SK-N-SH (cell line): Measurements from ENCODE around the gene KRT36. TPM values are rescaled to one million over a fixed set of nuclear protein-coding genes. Genes with fewer than 3 reads are reported as not detected.

Source experiments
- CTCF ChIA-PET: fragments of 300-600, 350-600 bp; formaldehyde crosslinking; extraction: SDS; loops from one replicate; lab custom pipeline; 2021; lab: Yijun Ruan, JAX
- POLR2A ChIA-PET: fragments of 350-600 bp; sonication (Branson Sonifier 250); formaldehyde crosslinking; extraction: SDS; loops from one replicate; lab custom pipeline; 2020; ENCODE audit warnings: antibody characterized with exemption, inconsistent platforms; lab: Yijun Ruan, JAX
- DNase-seq: peaks from one replicate; pipeline ENCODE4 v3.0.0; 2012
- H2AFZ ChIP-seq: fragments of 200-600 bp; sonication (generic); 2 replicates; pipeline ENCODE4 v1.8.1; 2016; ENCODE audit warnings: antibody characterized with exemption, mild to moderate bottlenecking, low read depth
- H3F3A ChIP-seq: fragments of 200-600 bp; sonication (generic); replicated peaks from 2 replicates; pipeline ENCODE3; 2016; ENCODE audit warnings: antibody characterized with exemption, mild to moderate bottlenecking; ENCODE audit not compliant: insufficient read depth
- H3K27ac ChIP-seq, 2 experiments: fragments of 200-500 bp in 1 of 2; fragments of 200-600 bp in 1 of 2; sonication (Bioruptor generic) in 1 of 2; sonication (generic), shearing (Covaris generic) in 1 of 2; 2 replicates each; pipeline versions ENCODE4 v1.5.1 to v1.6.1; 2014 to 2016; ENCODE audit warnings: low read depth in 2 of 2, inconsistent platforms in 1 of 2, low read length in 1 of 2, mild to moderate bottlenecking in 1 of 2, mixed read lengths in 1 of 2
- H3K27me3 ChIP-seq: fragments of 200-600 bp; sonication (generic), shearing (Covaris generic); 2 replicates; pipeline ENCODE4 v1.6.1; 2016; ENCODE audit warnings: mixed run types; ENCODE audit not compliant: insufficient read depth
- H3K36me3 ChIP-seq, 2 experiments: fragments of 200-500 bp in 1 of 2; fragments of 200-600 bp in 1 of 2; sonication (Bioruptor generic) in 1 of 2; sonication (generic) in 1 of 2; replicated peaks in 1 of 2; 2 replicates each; pipeline versions ENCODE3 to v1.5.1; 2014 to 2016; ENCODE audit warnings: low read length in 1 of 2, mild to moderate bottlenecking in 1 of 2; ENCODE audit not compliant: insufficient read depth in 2 of 2, control insufficient read depth in 1 of 2
- H3K4me1 ChIP-seq, 2 experiments: fragments of 200-500 bp in 1 of 2; fragments of 200-600 bp in 1 of 2; sonication (Bioruptor generic) in 1 of 2; sonication (generic), shearing (Covaris generic) in 1 of 2; 2 replicates each; pipeline versions ENCODE4 v1.5.1 to v1.6.1; 2014 to 2016; ENCODE audit warnings: low read depth in 1 of 2, low read length in 1 of 2, mixed run types in 1 of 2; ENCODE audit not compliant: insufficient read depth in 2 of 2, control insufficient read depth in 1 of 2
- H3K4me2 ChIP-seq: fragments of 200-600 bp; sonication (generic), shearing (Covaris generic); 2 replicates; pipeline ENCODE4 v1.6.1; 2017; ENCODE audit warnings: mixed run types
- H3K4me3 ChIP-seq, 2 experiments: fragments of 200-500 bp in 1 of 2; fragments of 200-600 bp in 1 of 2; sonication (Bioruptor generic) in 1 of 2; sonication (generic), shearing (Covaris generic) in 1 of 2; 2 replicates each; pipeline versions ENCODE4 v1.5.1 to v1.8.1; 2014 to 2016; ENCODE audit warnings: low read depth in 2 of 2, inconsistent platforms in 1 of 2, low read length in 1 of 2, mild to moderate bottlenecking in 1 of 2, mixed read lengths in 1 of 2, moderate library complexity in 1 of 2
- H3K79me2 ChIP-seq: fragments of 200-600 bp; sonication (generic); 2 replicates; pipeline ENCODE4 v1.8.1; 2017; ENCODE audit warnings: mild to moderate bottlenecking; ENCODE audit not compliant: insufficient read depth
- H3K9ac ChIP-seq: fragments of 200-600 bp; sonication (generic); 2 replicates; pipeline ENCODE4 v1.6.1; 2017; ENCODE audit warnings: mixed run types
- H3K9me2 ChIP-seq: fragments of 200-600 bp; sonication (generic); 2 replicates; pipeline ENCODE4 v1.6.1; 2017; ENCODE audit warnings: mixed run types
- H3K9me3 ChIP-seq: fragments of 200-600 bp; sonication (generic); 2 replicates; pipeline ENCODE4 v1.6.1; 2017; ENCODE audit warnings: mixed run types, mild to moderate bottlenecking, moderate library complexity
- H4K20me1 ChIP-seq: fragments of 200-600 bp; sonication (generic); 2 replicates; pipeline ENCODE4 v1.6.1; 2017; ENCODE audit warnings: mild to moderate bottlenecking, mixed run types; ENCODE audit not compliant: insufficient read depth
- ELF1 ChIP-seq: IDR thresholded peaks from 2 replicates; pipeline ENCODE4 v1.4.0; 2012
- FOSL2 ChIP-seq: IDR thresholded peaks from 2 replicates; pipeline ENCODE4 v1.4.0; 2012; ENCODE audit warnings: low read depth, mild to moderate bottlenecking, moderate library complexity, borderline replicate concordance
- FOXJ3 ChIP-seq: sonication (generic); formaldehyde crosslinking; IDR thresholded peaks from 2 replicates; pipeline ENCODE4 v1.5.1; 2020; ENCODE audit warnings: mild to moderate bottlenecking, missing genetic modification reagents
- FOXM1 ChIP-seq: IDR thresholded peaks from 2 replicates; pipeline ENCODE4 v1.4.0; 2012; ENCODE audit warnings: low read depth, mild to moderate bottlenecking
- GATA2 ChIP-seq: sonication (generic); formaldehyde crosslinking; IDR thresholded peaks from 2 replicates; pipeline ENCODE4 v1.5.0; 2020; ENCODE audit warnings: mild to moderate bottlenecking, missing genetic modification reagents
- MAX ChIP-seq: IDR thresholded peaks from 2 replicates; pipeline ENCODE4 v1.4.0; 2012; ENCODE audit warnings: low read depth
- MEF2A ChIP-seq: IDR thresholded peaks from 2 replicates; pipeline ENCODE4 v1.4.0; 2012; ENCODE audit warnings: low read depth, borderline replicate concordance
- MXI1 ChIP-seq: IDR thresholded peaks from 2 replicates; pipeline ENCODE4 v1.6.1; 2012; ENCODE audit warnings: mild to moderate bottlenecking, low read depth, low read length, improper control_type of control experiment
- NFIC ChIP-seq: IDR thresholded peaks from 2 replicates; pipeline ENCODE4 v1.4.0; 2012; ENCODE audit warnings: borderline replicate concordance
- NRF1 ChIP-seq: IDR thresholded peaks from 2 replicates; pipeline ENCODE4 v1.6.1; 2012; ENCODE audit warnings: low read depth, mild to moderate bottlenecking, low read length
- PBX3 ChIP-seq: IDR thresholded peaks from 2 replicates; pipeline ENCODE4; 2012
- RAD21 ChIP-seq: IDR thresholded peaks from 2 replicates; pipeline ENCODE4 v1.6.1; 2012; ENCODE audit warnings: mild to moderate bottlenecking, low read length
- RCOR1 ChIP-seq: fragments of 150-350 bp; IDR thresholded peaks from 2 replicates; pipeline ENCODE4 v1.6.1; 2017; ENCODE audit warnings: antibody characterized with exemption, low read length
- REST ChIP-seq: IDR thresholded peaks from 2 replicates; pipeline ENCODE4 v1.6.1; 2012; ENCODE audit warnings: mild to moderate bottlenecking, low read depth, low read length, moderate library complexity
- RFX5 ChIP-seq: IDR thresholded peaks from 2 replicates; pipeline ENCODE4 v1.6.1; 2012; ENCODE audit warnings: mild to moderate bottlenecking, improper control_type of control experiment, low read length
- SIN3A ChIP-seq: IDR thresholded peaks from 2 replicates; pipeline ENCODE4 v1.6.1; 2012; ENCODE audit warnings: low read depth, mild to moderate bottlenecking, low read length, moderate library complexity, borderline replicate concordance
- SMC3 ChIP-seq: IDR thresholded peaks from 2 replicates; pipeline ENCODE4 v1.6.1; 2012; ENCODE audit warnings: low read depth, low read length, improper control_type of control experiment
- TEAD4 ChIP-seq: IDR thresholded peaks from 2 replicates; pipeline ENCODE4 v1.4.0; 2012; ENCODE audit warnings: mild to moderate bottlenecking, borderline replicate concordance; ENCODE audit not compliant: insufficient read depth
- USF1 ChIP-seq: IDR thresholded peaks from 2 replicates; pipeline ENCODE4 v1.4.0; 2012; ENCODE audit warnings: low read depth, borderline replicate concordance
- USF2 ChIP-seq: fragments of 150-350 bp; IDR thresholded peaks from 2 replicates; pipeline ENCODE4 v1.6.1; 2017; ENCODE audit warnings: antibody characterized with exemption, low read length, low read depth, borderline replicate concordance
- YY1 ChIP-seq: IDR thresholded peaks from 2 replicates; pipeline ENCODE4 v1.4.0; 2012; ENCODE audit warnings: low read depth, mild to moderate bottlenecking
- WGBS: methylation state at CpG from one replicate; pipeline ENCODE4 v1.1.6; 2017; ENCODE audit warnings: low lambda C conversion rate; 5-methylcytosine and 5-hydroxymethylcytosine counted together
- polyA plus RNA-seq, 3 experiments: library from polyadenylated mRNA; depleted of rRNA; stranded (reverse); fragments of >200 nt; gene quantifications; 2 replicates each; pipeline ENCODE4 v1.2.3, GENCODE V29; 2012

The KRT36 gene
- polyA plus RNA-seq, 1 of the 3 experiments (the other 2 are of a cell fraction): not detected

- TF ChIP-seq REST (no peak), YY1 (no peak), NRF1 (no peak), RAD21 (no peak)
Measured at GRCh38 chr17:41453066-41453465, 36.6 kb downstream of the KRT36 start (continued).

GRCh38 chr17:41452281-41452680, 37.4 kb downstream of the KRT36 start:
- Histone ChIP-seq H3K4me1 (no peaks in the 10 kb centered on the region), H3K9me2 (no peaks in the 10 kb centered on the region), H3K4me2 (no peak overlapping the region), H3F3A (peaks cover 1% of the 10 kb centered on the region), H2AFZ (no peak overlapping the region), H3K27me3 (no peaks in the 10 kb centered on the region), H3K36me3 (no peaks in the 10 kb centered on the region), H3K9me3 (no peaks in the 10 kb centered on the region; the same call in 1 of the 2 replicates), H3K9ac (no peak overlapping the region), H3K27ac (no peak overlapping the region), H3K79me2 (no peaks in the 10 kb centered on the region), H3K4me3 (no peak overlapping the region), H4K20me1 (no peaks in the 10 kb centered on the region)
- ChIA-PET POLR2A (no interaction called here), CTCF (interaction anchor here (1.2 to 1.6 kb wide), 2 partner anchors 8 to 96 kb away, joined by 3 to 6 read pairs; no protein-coding TSS in a partner anchor)
- no peak for DNase-seq
- 31% methylated on average over 4 of the region's 4 CpGs for WGBS
- TF ChIP-seq NFIC: no peak
- TF ChIP-seq GATA2 (CRISPR knock-in tag): no peak
- TF ChIP-seq SIN3A: no peak
- no peak for TF ChIP-seq RCOR1
- no peak for TF ChIP-seq TEAD4
- no peak for TF ChIP-seq RFX5

- no peaks in the 10 kb centered on the region for H3K9me2 ChIP-seq
- CTCF ChIA-PET: interaction anchor here (1.2 kb wide), 1 partner anchor 10 kb away, joined by 3 read pairs; no protein-coding TSS in a partner anchor
- no peak overlapping the region for H3K4me3 ChIP-seq
- 36% methylated on average over 2 of the region's 2 CpGs for WGBS
- no peak for DNase-seq
- no peak overlapping the region for H3K4me2 ChIP-seq
- H4K20me1 ChIP-seq: no peaks in the 10 kb centered on the region
- H2AFZ ChIP-seq: no peak overlapping the region
- POLR2A ChIA-PET: no interaction called here
- H3K4me1 ChIP-seq: no peaks in the 10 kb centered on the region
- H3F3A ChIP-seq: peaks cover 9% of the 10 kb centered on the region
- no peaks in the 10 kb centered on the region for H3K36me3 ChIP-seq
- no peak overlapping the region for H3K9ac ChIP-seq
- no peak overlapping the region for H3K27ac ChIP-seq
- H3K27me3 ChIP-seq: no peaks in the 10 kb centered on the region
- H3K79me2 ChIP-seq: no peaks in the 10 kb centered on the region
- H3K9me3 ChIP-seq: no peaks in the 10 kb centered on the region; the same call in 1 of the 2 replicates
- TF ChIP-seq MEF2A (no peak), ELF1 (no peak), FOXM1 (no peak), FOSL2 (no peak), PBX3 (no peak), SMC3 (no peak), MXI1 (no peak), USF2 (no peak), GATA2 (CRISPR knock-in tag) (no peak), USF1 (no peak), TEAD4 (no peak), MAX (no peak), RFX5 (no peak), FOXJ3 (CRISPR knock-in tag) (no peak), YY1 (no peak)
Measured at GRCh38 chr17:41451154-41451728, 38.5 kb downstream of the KRT36 start.
